OCI-LY3 (cell line): ENCODE results near the gene MTA2.

Source experiments
- EZH2phosphoT487 ChIP-seq: fragments of 200-600 bp; shearing (Covaris generic); IDR thresholded peaks from 2 replicates; pipeline ENCODE4 v1.6.1; 2018; ENCODE audit warnings: antibody characterized with exemption, mixed run types, low read depth
- TF ChIP-seq, protein P1 (sequence below): fragments of 200-600, 300-600 bp; sonication (generic); IDR thresholded peaks from 2 replicates; pipeline ENCODE4 v1.5.1; 2014; ENCODE audit warnings: antibody characterized with exemption, low read length, low read depth

DNA sequence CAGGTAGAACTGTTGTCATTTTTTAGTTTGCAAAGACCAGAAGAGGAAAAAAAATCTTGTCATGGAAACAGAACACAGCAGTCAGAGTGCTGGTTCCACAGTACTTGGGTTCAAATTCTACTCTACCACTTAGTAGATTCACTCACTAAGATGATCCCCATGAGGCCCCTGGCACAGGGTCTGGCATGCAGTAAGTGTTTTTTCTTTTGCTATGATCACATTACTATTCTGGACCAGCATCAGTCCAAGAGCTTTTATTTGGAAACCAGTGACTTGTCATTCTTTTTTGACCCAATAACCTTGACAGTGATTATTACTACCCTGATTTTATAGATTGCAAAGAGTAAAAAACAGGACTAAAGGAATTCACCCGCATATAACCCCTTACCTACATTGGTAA, 32.1 kb downstream of the MTA2 start:
- TF ChIP-seq, protein P1, sequence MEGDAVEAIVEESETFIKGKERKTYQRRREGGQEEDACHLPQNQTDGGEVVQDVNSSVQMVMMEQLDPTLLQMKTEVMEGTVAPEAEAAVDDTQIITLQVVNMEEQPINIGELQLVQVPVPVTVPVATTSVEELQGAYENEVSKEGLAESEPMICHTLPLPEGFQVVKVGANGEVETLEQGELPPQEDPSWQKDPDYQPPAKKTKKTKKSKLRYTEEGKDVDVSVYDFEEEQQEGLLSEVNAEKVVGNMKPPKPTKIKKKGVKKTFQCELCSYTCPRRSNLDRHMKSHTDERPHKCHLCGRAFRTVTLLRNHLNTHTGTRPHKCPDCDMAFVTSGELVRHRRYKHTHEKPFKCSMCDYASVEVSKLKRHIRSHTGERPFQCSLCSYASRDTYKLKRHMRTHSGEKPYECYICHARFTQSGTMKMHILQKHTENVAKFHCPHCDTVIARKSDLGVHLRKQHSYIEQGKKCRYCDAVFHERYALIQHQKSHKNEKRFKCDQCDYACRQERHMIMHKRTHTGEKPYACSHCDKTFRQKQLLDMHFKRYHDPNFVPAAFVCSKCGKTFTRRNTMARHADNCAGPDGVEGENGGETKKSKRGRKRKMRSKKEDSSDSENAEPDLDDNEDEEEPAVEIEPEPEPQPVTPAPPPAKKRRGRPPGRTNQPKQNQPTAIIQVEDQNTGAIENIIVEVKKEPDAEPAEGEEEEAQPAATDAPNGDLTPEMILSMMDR: no peak
- TF ChIP-seq EZH2phosphoT487: no peak
